Measurements from ENCODE around the gene SPP1. TPM values are rescaled to one million over a fixed set of nuclear protein-coding genes. Genes with fewer than 3 reads are reported as not detected.

Gene SPP1
- total RNA-seq, 2 donors from 2014 or later, result 0.31 to 8.8 TPM

DNA sequence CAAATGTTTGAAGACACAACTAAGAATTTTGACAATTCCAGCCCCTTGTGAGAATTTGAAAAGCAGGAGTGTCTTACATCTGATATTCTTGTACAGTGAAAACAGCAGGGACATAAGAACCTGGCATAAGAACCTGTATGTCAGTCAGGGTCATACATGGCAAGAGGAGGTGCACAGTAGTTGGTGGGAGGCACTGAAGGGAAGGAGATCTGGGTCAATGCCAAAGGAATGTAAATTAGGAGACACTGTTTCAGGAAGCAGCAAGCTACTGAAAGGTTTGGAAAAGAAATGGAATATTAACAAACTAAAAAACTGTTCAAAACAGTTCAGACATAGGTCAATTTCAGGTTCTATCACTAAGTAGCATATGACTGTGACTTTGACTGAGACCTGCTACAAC is 25.0 kb upstream of the SPP1 start:
- no peak for DNase-seq
- no peaks in the 10 kb centered on the region for H3K4me1 ChIP-seq (ENCODE audit: control insufficient read depth, insufficient read depth, low read length)
- no peak overlapping the region for H3K27ac Mint-ChIP-seq
- no peaks in the 10 kb centered on the region for H3K27me3 ChIP-seq (ENCODE audit: control insufficient read depth, insufficient read depth, low read length, poor library complexity, severe bottlenecking)
- no peak overlapping the region for H3K4me3 ChIP-seq (ENCODE audit: low read length)
- no peaks in the 10 kb centered on the region for H3K36me3 Mint-ChIP-seq (ENCODE audit: low read depth)
- no peak overlapping the region for H3K4me3 Mint-ChIP-seq
- peaks cover 5% of the 10 kb centered on the region for H3K4me1 Mint-ChIP-seq
- H3K9me3 ChIP-seq (ENCODE audit: control insufficient read depth, low read length), result no peaks in the 10 kb centered on the region
- H3K36me3 ChIP-seq (ENCODE audit: control insufficient read depth, insufficient read depth, low read length), result no peaks in the 10 kb centered on the region
- no peak overlapping the region for H3K9ac ChIP-seq (ENCODE audit: extremely low read depth, low read length, poor library complexity, severe bottlenecking)
- H3K9me3 Mint-ChIP-seq, result no peaks in the 10 kb centered on the region
- H3K27me3 Mint-ChIP-seq (ENCODE audit: insufficient read depth), result no peaks in the 10 kb centered on the region
- H3K27ac ChIP-seq (ENCODE audit: low read depth, low read length), result no peak overlapping the region
- TF ChIP-seq, protein P1, sequence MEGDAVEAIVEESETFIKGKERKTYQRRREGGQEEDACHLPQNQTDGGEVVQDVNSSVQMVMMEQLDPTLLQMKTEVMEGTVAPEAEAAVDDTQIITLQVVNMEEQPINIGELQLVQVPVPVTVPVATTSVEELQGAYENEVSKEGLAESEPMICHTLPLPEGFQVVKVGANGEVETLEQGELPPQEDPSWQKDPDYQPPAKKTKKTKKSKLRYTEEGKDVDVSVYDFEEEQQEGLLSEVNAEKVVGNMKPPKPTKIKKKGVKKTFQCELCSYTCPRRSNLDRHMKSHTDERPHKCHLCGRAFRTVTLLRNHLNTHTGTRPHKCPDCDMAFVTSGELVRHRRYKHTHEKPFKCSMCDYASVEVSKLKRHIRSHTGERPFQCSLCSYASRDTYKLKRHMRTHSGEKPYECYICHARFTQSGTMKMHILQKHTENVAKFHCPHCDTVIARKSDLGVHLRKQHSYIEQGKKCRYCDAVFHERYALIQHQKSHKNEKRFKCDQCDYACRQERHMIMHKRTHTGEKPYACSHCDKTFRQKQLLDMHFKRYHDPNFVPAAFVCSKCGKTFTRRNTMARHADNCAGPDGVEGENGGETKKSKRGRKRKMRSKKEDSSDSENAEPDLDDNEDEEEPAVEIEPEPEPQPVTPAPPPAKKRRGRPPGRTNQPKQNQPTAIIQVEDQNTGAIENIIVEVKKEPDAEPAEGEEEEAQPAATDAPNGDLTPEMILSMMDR (conservative IDR thresholded peaks at IDR 0.05), result no peak

DNA sequence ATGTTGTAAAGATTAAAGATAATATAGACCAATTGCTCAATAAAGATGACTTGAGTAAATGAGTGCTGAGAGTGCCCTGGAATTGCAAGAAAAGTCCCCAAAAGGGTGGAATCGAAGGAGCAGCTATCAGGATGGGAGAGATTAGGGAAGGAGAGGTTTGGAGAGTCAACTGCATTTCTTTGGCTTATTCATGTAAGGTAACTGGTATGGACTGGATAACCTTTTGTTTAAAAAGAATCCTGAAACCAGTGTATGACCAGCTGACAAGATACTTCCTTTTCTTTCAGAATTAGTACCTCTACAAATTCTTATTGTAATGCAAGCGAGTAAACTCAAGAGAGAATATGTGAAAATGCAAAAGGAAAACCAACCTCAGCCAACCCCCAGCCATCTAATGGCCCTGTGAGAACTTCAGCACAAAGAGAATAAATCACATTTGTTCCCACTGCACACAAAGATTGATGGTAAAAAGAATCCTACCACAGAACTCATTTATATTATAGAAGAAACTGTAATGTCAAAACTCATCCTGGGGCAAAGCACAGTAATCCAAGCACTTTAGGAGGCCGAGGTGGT is 24.5 kb upstream of the SPP1 start:
- Histone ChIP-seq H3K9ac (ENCODE audit: extremely low read depth, low read length, poor library complexity, severe bottlenecking) (no peak overlapping the region), H3K4me3 (ENCODE audit: low read length) (no peak overlapping the region), H3K9me3 (ENCODE audit: control insufficient read depth, low read length) (no peaks in the 10 kb centered on the region), H3K36me3 (ENCODE audit: control insufficient read depth, insufficient read depth, low read length) (no peaks in the 10 kb centered on the region), H3K27me3 (ENCODE audit: control insufficient read depth, insufficient read depth, low read length, poor library complexity, severe bottlenecking) (no peaks in the 10 kb centered on the region), H3K27ac (ENCODE audit: low read depth, low read length) (no peak overlapping the region), H3K4me1 (ENCODE audit: control insufficient read depth, insufficient read depth, low read length) (no peaks in the 10 kb centered on the region)
- peaks cover 5% of the 10 kb centered on the region for H3K4me1 Mint-ChIP-seq
- H3K27ac Mint-ChIP-seq, result no peak overlapping the region
- no peak for DNase-seq
- TF ChIP-seq, protein P1 (conservative IDR thresholded peaks at IDR 0.05), result no peak
- H3K9me3 Mint-ChIP-seq, result no peaks in the 10 kb centered on the region
- H3K27me3 Mint-ChIP-seq (ENCODE audit: insufficient read depth), result no peaks in the 10 kb centered on the region
- WGBS, 2 experiments (ENCODE audit: insufficient coverage in 1 of 2, insufficient read length in 1 of 2), result 89 to 92% methylated on average over 2 to 3 of the region's 3 CpGs
- H3K36me3 Mint-ChIP-seq (ENCODE audit: low read depth), result no peaks in the 10 kb centered on the region
- H3K4me3 Mint-ChIP-seq, result no peak overlapping the region

DNA sequence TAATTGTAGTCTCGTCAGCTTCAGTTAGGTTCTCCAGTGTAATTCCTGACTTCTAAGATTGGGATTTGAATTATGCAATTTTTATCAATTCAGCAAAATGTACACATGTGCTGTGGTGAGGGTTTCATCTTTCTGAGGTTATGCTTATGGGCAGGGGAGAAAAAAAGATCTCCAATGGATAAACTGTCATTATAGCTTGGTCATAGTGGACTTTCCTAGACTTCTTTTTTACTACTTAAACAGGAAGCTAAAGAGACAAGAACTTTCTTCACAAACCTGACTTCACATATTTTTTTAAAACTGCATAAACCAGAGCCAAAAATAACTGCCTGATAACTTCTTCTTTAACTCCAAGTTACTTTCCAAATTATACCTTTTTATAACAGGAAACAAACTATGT is 21.7 kb upstream of the SPP1 start:
- Mint-ChIP-seq H3K9me3 (no peaks in the 10 kb centered on the region), H3K27me3 (ENCODE audit: insufficient read depth) (no peaks in the 10 kb centered on the region), H3K4me1 (peaks cover 6% of the 10 kb centered on the region), H3K36me3 (ENCODE audit: low read depth) (no peaks in the 10 kb centered on the region), H3K27ac (no peak overlapping the region), H3K4me3 (no peak overlapping the region)
- Histone ChIP-seq H3K27ac (ENCODE audit: low read depth, low read length) (no peak overlapping the region), H3K36me3 (ENCODE audit: control insufficient read depth, insufficient read depth, low read length) (no peaks in the 10 kb centered on the region), H3K27me3 (ENCODE audit: control insufficient read depth, insufficient read depth, low read length, poor library complexity, severe bottlenecking) (no peaks in the 10 kb centered on the region), H3K9ac (ENCODE audit: extremely low read depth, low read length, poor library complexity, severe bottlenecking) (no peak overlapping the region), H3K4me3 (ENCODE audit: low read length) (no peak overlapping the region), H3K9me3 (ENCODE audit: control insufficient read depth, low read length) (no peaks in the 10 kb centered on the region), H3K4me1 (ENCODE audit: control insufficient read depth, insufficient read depth, low read length) (no peaks in the 10 kb centered on the region)
- TF ChIP-seq, protein P1 (conservative IDR thresholded peaks at IDR 0.05), result no peak
- DNase-seq, result no peak
- WGBS, 2 experiments (ENCODE audit: insufficient coverage in 1 of 2, insufficient read length in 1 of 2), result 80 to 91% methylated on average over 1 of the region's 1 CpG

All from endodermal cell (in vitro differentiated cells).